Fibroblast of lung (primary cell): ENCODE data around the gene TRAF4. TPM values are rescaled to one million over a fixed set of nuclear protein-coding genes. Genes with fewer than 3 reads are reported as not detected.

ENCODE experiments used
- DNase-seq, 2 donors: peaks; one replicate each; pipeline versions ENCODE4 v3.0.0 to v3.0.0-alpha.2; 2010; ENCODE audit warnings: low read depth in 2 of 2
- H2AFZ ChIP-seq: 2 replicates; pipeline ENCODE4 v1.5.1; 2012; ENCODE audit warnings: low read length, control low read depth, inconsistent platforms
- H3K27ac ChIP-seq: 2 replicates; pipeline ENCODE4 v1.5.1; 2011; ENCODE audit warnings: low read length, control low read depth; ENCODE audit not compliant: insufficient read depth
- H3K27me3 ChIP-seq: 2 replicates; pipeline ENCODE4 v1.5.1; 2011; ENCODE audit warnings: mild to moderate bottlenecking, low read length; ENCODE audit not compliant: control insufficient read depth, insufficient read depth
- H3K36me3 ChIP-seq: 2 replicates; pipeline ENCODE4 v1.5.1; 2011; ENCODE audit warnings: low read length; ENCODE audit not compliant: control insufficient read depth, insufficient read depth
- H3K4me1 ChIP-seq: 2 replicates; pipeline ENCODE4 v1.5.1; 2011; ENCODE audit warnings: low read length; ENCODE audit not compliant: control insufficient read depth, insufficient read depth; ENCODE audit errors: extremely low read depth
- H3K4me2 ChIP-seq: 2 replicates; pipeline ENCODE4 v1.5.1; 2011; ENCODE audit warnings: low read length, control low read depth; ENCODE audit not compliant: insufficient read depth; ENCODE audit errors: extremely low read depth
- H3K4me3 ChIP-seq, 4 experiments: fragments of 200-600 bp in 1 of 4; sonication (generic) in 1 of 4; replicated peaks in 1 of 4; 2 replicates each; pipeline ENCODE4 v1.5.1; 2011 to 2016; ENCODE audit warnings: low read length in 4 of 4, low read depth in 3 of 4, mild to moderate bottlenecking in 3 of 4, control low read depth in 2 of 4, inconsistent platforms in 1 of 4, mixed read lengths in 1 of 4; ENCODE audit not compliant: insufficient read depth in 1 of 4; ENCODE audit errors: control extremely low read depth in 1 of 4
- H3K79me2 ChIP-seq: 2 replicates; pipeline ENCODE4 v1.5.1; 2012; ENCODE audit warnings: mild to moderate bottlenecking, low read length, inconsistent platforms; ENCODE audit not compliant: control insufficient read depth, insufficient read depth
- H3K9ac ChIP-seq: 2 replicates; pipeline ENCODE4 v1.5.1; 2011; ENCODE audit warnings: mild to moderate bottlenecking, low read length, control low read depth; ENCODE audit not compliant: insufficient read depth
- H3K9me3 ChIP-seq: 2 replicates; pipeline ENCODE4 v1.5.1; 2012; ENCODE audit warnings: low read depth, low read length; ENCODE audit not compliant: control insufficient read depth, insufficient read depth
- H4K20me1 ChIP-seq: 2 replicates; pipeline ENCODE4 v1.5.1; 2011; ENCODE audit warnings: low read length; ENCODE audit not compliant: control insufficient read depth, insufficient read depth; ENCODE audit errors: extremely low read depth
- EZH2 ChIP-seq: IDR thresholded peaks from 2 replicates; pipeline ENCODE4 v1.5.1; 2012; ENCODE audit warnings: low read length, control low read depth, mild to moderate bottlenecking; ENCODE audit errors: missing control alignments
- polyA plus RNA-seq, 2 donors: library from polyadenylated mRNA; depleted of rRNA in 1 of 2; stranded (reverse) in 1 of 2; unstranded in 1 of 2; fragments of >200 nt; gene quantifications; 2 replicates each; pipeline ENCODE4 v1.2.1, GENCODE V29; 2011 to 2012; ENCODE audit warnings: missing spikeins in 1 of 2
- total RNA-seq: library from RNA; depleted of rRNA; stranded (reverse); fragments of >200 nt; gene quantifications from 2 replicates; pipeline ENCODE4 v1.2.1, GENCODE V29; 2014
- TF ChIP-seq, protein P1 (sequence below), 2 donors: IDR thresholded peaks in 1 of 2; conservative IDR thresholded peaks in 1 of 2; 1 replicate in 1 of 2; 2 replicates in 1 of 2; pipeline ENCODE4 v1.5.1; 2011 to 2012; ENCODE audit warnings: low read length in 2 of 2, control low read depth in 1 of 2, inconsistent platforms in 1 of 2, low read depth in 1 of 2, mild to moderate bottlenecking in 1 of 2

The TRAF4 gene
- total and polyA plus RNA-seq, 2 donors (not counting 1 experiment from before 2014, with no cell fraction given) = 17.5 to 28.7 TPM

DNA sequence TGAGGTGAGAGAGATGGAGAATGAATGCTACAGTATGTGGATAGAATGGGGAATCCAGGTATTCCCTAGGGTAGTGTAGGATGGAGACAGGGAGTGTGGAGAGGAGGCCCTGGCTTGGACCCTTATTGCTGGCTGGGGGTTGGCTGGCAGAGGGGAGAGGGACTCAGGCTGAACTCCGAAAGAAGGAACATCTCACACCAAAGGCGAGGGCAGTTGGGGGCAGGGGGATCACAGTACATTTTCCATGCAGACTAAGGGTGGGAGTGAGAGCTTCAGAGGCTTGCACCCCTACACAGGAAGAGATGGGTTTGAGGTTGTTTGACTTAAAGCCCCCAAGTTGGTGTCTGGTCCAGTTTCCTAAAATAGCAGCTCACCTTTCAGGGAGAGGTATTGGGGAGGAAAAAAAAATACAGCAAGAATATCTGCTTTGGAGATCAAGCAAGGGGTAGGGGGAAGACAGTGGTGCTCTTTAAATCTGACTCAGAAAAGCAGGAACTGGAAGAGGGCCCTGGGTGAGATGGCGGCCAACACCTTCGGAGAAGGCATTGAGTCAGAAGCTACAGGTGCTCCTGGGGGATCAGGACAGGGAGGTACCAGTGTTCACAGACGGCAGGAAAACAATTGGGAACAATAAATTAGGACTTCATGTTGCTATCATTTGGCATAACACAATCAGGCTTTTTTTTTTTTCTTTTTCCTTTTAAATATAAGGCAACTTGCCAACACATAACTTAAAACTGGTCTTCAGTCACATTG, 12.4 kb downstream of the TRAF4 start:
- H3K4me3 ChIP-seq = no peak overlapping the region
- H3K4me1 ChIP-seq = peaks cover 2% of the 10 kb centered on the region
- no peaks in the 10 kb centered on the region for H3K27me3 ChIP-seq
- no peak overlapping the region for H3K9ac ChIP-seq
- H3K27ac ChIP-seq = no peak overlapping the region
- H3K9me3 ChIP-seq = no peaks in the 10 kb centered on the region
- no peaks in the 10 kb centered on the region for H4K20me1 ChIP-seq
- no peak for TF ChIP-seq EZH2
- TF ChIP-seq, protein P1, sequence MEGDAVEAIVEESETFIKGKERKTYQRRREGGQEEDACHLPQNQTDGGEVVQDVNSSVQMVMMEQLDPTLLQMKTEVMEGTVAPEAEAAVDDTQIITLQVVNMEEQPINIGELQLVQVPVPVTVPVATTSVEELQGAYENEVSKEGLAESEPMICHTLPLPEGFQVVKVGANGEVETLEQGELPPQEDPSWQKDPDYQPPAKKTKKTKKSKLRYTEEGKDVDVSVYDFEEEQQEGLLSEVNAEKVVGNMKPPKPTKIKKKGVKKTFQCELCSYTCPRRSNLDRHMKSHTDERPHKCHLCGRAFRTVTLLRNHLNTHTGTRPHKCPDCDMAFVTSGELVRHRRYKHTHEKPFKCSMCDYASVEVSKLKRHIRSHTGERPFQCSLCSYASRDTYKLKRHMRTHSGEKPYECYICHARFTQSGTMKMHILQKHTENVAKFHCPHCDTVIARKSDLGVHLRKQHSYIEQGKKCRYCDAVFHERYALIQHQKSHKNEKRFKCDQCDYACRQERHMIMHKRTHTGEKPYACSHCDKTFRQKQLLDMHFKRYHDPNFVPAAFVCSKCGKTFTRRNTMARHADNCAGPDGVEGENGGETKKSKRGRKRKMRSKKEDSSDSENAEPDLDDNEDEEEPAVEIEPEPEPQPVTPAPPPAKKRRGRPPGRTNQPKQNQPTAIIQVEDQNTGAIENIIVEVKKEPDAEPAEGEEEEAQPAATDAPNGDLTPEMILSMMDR (conservative IDR thresholded peaks at IDR 0.05 in 1 of 2, IDR thresholded peaks at IDR 0.05 in 1 of 2; ENCODE audit: low read depth in 1 of 2, low read length in 2 of 2) = no peak
- H3K79me2 ChIP-seq = no peaks in the 10 kb centered on the region
- H3K4me2 ChIP-seq = no peak overlapping the region
- peaks cover 19% of the 10 kb centered on the region for H3K36me3 ChIP-seq
- DNase-seq = no peak
- H2AFZ ChIP-seq = no peak overlapping the region

DNA sequence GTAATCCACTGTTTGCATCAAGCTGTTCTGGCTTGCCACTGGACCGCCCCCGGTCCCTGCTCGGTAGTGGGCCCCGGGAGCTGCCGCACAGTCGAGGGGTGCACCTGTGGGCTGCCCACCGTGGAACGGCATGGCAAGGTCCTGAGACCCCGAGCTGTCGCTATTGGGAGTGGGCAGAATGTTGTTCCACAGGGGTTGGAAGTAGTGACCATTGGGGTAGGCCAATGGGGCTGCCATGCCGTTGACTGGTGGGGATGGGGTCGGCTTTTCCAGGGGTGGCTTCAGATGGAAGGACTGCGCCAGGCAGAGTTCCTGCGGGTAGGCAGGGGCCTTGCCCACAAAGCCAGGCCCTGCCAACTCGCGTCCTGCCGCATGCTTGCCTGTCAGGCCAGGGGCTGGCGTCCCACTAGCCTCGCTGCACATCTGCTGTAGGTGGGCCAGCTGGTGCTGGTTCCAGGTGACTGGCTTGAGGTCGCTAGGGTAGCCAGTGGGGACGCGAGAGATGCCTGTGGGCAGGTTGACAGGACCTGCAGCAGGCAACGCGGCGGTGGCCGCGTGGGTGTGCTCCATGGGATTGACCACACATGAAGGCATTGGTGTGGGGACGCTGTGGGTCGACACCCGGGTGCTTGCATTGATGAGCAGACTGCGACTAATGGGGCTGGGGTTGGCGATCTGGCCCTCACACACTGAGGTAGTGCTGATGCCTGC, 14.8 kb downstream of the TRAF4 start:
- no peak overlapping the region for H3K4me2 ChIP-seq
- H3K9me3 ChIP-seq = no peaks in the 10 kb centered on the region
- no peak for DNase-seq
- H3K36me3 ChIP-seq = peaks cover 14% of the 10 kb centered on the region
- no peak overlapping the region for H3K9ac ChIP-seq
- H3K4me1 ChIP-seq = peaks cover 2% of the 10 kb centered on the region
- H4K20me1 ChIP-seq = no peaks in the 10 kb centered on the region
- H3K27me3 ChIP-seq = no peaks in the 10 kb centered on the region
- no peak for TF ChIP-seq EZH2
- TF ChIP-seq, protein P1 (conservative IDR thresholded peaks at IDR 0.05 in 1 of 2, IDR thresholded peaks at IDR 0.05 in 1 of 2; ENCODE audit: low read depth in 1 of 2, low read length in 2 of 2) = no peak
- H3K4me3 ChIP-seq = no peak overlapping the region
- no peak overlapping the region for H2AFZ ChIP-seq
- H3K79me2 ChIP-seq = no peaks in the 10 kb centered on the region
- H3K27ac ChIP-seq = no peak overlapping the region

DNA sequence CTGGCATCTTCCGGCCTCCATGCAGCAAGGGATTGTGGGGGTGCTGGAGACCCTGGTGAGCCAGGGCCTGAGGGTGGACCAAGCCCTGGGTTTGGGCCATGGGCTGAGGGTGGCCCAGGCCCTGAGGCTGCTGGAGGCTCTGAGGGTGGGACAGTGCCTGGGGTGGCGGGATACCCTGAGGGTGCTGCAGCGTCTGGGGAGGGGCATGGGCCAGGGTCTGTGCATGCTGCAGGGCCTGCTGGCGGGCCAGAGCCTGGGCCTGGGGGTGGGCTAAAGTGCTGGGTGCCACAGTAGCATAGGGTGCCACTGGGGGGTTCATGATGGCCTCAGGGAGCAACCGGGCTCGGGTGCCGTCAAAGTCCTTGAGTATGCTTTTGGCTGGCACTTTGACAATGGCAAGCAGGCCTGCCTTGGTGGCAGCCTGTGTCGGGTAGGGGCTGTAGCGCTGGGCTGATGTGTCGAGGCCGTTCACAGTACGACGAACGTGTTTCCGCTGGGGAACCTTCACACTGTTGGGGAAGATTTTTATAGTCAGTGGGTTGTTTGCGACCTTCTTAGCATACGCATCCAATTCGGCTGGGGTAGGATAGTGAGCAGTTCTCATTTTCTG, 15.6 kb downstream of the TRAF4 start:
- no peak for DNase-seq
- Histone ChIP-seq H2AFZ (no peak overlapping the region), H3K4me3 (no peak overlapping the region), H3K4me2 (no peak overlapping the region), H3K27ac (no peak overlapping the region), H3K27me3 (no peaks in the 10 kb centered on the region), H4K20me1 (no peaks in the 10 kb centered on the region), H3K9ac (no peak overlapping the region), H3K9me3 (no peaks in the 10 kb centered on the region), H3K79me2 (no peaks in the 10 kb centered on the region), H3K4me1 (peaks cover 2% of the 10 kb centered on the region), H3K36me3 (peaks cover 14% of the 10 kb centered on the region)
- TF ChIP-seq, protein P1 (conservative IDR thresholded peaks at IDR 0.05 in 1 of 2, IDR thresholded peaks at IDR 0.05 in 1 of 2; ENCODE audit: low read depth in 1 of 2, low read length in 2 of 2) = no peak
- no peak for TF ChIP-seq EZH2
